ENCODE measurements around the gene PRSS56. TPM values are rescaled to one million over a fixed set of nuclear protein-coding genes. Genes with fewer than 3 reads are reported as not detected.

Gene PRSS56
- total and polyA plus RNA-seq, 11 donors = 0.11 to 0.25 (median 0.15) TPM; not detected in 6

DNA sequence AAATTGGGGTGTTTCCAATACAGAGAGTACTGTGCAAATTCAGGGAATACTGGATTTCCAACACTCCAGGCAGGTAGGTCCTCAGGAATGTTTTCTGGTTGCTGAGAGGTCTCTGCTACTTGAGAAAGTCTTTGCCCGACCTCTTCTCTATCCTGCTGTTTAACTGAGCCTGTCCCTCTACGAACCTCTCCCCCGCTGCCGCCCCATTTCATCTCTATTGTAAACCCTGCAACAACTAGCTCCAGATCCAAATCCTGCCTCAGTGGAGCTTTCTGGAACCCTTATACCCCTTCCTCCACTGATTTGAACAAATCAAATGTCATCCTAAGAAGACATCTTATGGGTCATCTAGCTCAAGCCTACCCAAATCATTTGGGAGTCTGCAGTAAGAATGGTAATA lies 31.6 kb downstream of the PRSS56 start:
- no peak for TF ChIP-seq POLR2A (IDR thresholded peaks at IDR 0.05)
- TF ChIP-seq, protein P1, sequence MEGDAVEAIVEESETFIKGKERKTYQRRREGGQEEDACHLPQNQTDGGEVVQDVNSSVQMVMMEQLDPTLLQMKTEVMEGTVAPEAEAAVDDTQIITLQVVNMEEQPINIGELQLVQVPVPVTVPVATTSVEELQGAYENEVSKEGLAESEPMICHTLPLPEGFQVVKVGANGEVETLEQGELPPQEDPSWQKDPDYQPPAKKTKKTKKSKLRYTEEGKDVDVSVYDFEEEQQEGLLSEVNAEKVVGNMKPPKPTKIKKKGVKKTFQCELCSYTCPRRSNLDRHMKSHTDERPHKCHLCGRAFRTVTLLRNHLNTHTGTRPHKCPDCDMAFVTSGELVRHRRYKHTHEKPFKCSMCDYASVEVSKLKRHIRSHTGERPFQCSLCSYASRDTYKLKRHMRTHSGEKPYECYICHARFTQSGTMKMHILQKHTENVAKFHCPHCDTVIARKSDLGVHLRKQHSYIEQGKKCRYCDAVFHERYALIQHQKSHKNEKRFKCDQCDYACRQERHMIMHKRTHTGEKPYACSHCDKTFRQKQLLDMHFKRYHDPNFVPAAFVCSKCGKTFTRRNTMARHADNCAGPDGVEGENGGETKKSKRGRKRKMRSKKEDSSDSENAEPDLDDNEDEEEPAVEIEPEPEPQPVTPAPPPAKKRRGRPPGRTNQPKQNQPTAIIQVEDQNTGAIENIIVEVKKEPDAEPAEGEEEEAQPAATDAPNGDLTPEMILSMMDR (IDR thresholded peaks at IDR 0.05) = no peak
- Histone ChIP-seq H3K4me3 (peak overlapping the region in 10 of 12 donors; percentile 71 to 99 (median 86)), H3K36me3 (peaks cover 0 to 29% (median 16%) of the 10 kb centered on the region in 9 donors), H3K27ac (peak overlapping the region in 1 of 12 donors; percentile 97), H3K27me3 (no peaks in the 10 kb centered on the region), H3K4me1 (peaks cover 0 to 56% (median 20%) of the 10 kb centered on the region in 12 donors), H3K9me3 (peaks cover 0 to 16% (median 2%) of the 10 kb centered on the region in 12 donors)
- no peak for DNase-seq
- ATAC-seq = no peak
- WGBS, 4 donors = 92 to 98% (median 95%) methylated on average over 4 of the region's 4 CpGs
- intact Hi-C loops (cut with DNase I) = loop anchor here in 1 of 10 donors (10.0 kb wide), 1 partner anchor 803 kb away; the partner anchor contains the start of gene DGKD

DNA sequence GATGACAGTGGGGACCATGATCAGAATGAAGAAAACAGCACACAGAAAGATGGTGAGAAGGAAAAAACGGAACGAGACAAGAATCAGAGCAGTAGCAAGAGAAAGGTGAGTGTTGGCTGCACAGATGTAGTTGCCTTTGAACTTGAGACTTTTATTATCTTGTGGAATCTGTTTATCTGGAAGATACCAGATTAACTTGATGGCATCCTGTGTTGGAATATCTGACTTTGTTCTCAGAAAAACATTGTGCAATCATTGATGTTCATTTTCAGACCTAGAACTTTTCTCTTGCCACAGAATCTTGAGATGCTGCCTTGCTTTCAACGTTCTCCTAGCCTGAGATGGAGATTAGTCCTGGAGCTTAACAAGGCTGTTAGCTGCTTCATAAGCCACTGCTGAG lies 36.2 kb downstream of the PRSS56 start:
- ATAC-seq = no peak
- no peak overlapping the region for H3K27ac ChIP-seq
- TF ChIP-seq POLR2A (IDR thresholded peaks at IDR 0.05) = no peak
- TF ChIP-seq, protein P1 (IDR thresholded peaks at IDR 0.05) = no peak
- DNase-seq = no peak
- H3K27me3 ChIP-seq = no peaks in the 10 kb centered on the region
- H3K4me3 ChIP-seq = no peak overlapping the region
- whole genome bisulfite sequencing, 4 donors = 83 to 88% (median 85%) methylated on average over 3 of the region's 3 CpGs
- H3K36me3 ChIP-seq = peaks cover 0 to 72% (median 51%) of the 10 kb centered on the region in 9 donors
- H3K4me1 ChIP-seq = peaks cover 0 to 33% (median 10%) of the 10 kb centered on the region in 12 donors
- intact Hi-C loops (cut with DNase I) = loop anchor here in 1 of 10 donors (10.0 kb wide), 1 partner anchor 798 kb away; the partner anchor contains the start of gene DGKD
- no peaks in the 10 kb centered on the region for H3K9me3 ChIP-seq

DNA sequence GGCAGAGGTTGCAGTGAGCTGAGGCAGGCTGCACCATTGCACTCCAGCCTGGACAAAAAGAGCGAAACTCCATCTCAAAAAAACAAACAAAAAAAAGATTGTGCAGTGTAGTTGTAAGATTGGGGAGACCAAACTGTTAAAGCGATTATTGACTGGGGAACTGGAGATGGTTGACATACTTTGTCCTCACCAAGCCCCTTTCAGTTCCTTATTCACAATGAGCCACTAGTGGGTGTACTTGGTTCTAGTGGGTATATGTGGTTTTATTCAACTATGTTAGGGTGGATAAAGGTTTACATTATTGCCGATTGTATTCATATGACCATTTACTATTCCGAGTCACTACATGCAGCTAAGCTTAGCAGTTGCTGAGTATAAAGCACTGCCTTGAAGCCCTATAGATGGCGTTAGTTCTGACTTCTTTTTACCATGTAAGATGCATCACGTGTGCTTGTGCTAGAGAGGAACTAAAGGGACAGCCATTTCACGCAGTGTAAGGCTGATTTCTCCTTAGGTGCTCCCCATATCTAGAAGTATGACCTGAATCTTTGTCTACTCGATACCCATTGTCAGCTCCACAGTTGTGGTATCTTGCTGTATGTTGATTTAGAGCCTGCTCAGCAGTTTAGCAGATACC lies 42.4 kb downstream of the PRSS56 start:
- no peak for ATAC-seq
- intact Hi-C loops (cut with DNase I) = no loop called here
- no peak for DNase-seq
- TF ChIP-seq, protein P1 (IDR thresholded peaks at IDR 0.05) = no peak
- no peak for TF ChIP-seq POLR2A (IDR thresholded peaks at IDR 0.05)
- Histone ChIP-seq H3K4me1 (peaks cover 0 to 4% (median 0%) of the 10 kb centered on the region in 12 donors), H3K36me3 (peaks cover 0 to 99% (median 94%) of the 10 kb centered on the region in 9 donors), H3K27me3 (no peaks in the 10 kb centered on the region), H3K27ac (no peak overlapping the region), H3K9me3 (no peaks in the 10 kb centered on the region), H3K4me3 (no peak overlapping the region)
- 82 to 93% (median 87%) methylated on average over 8 of the region's 8 CpGs for WGBS, 4 donors

DNA sequence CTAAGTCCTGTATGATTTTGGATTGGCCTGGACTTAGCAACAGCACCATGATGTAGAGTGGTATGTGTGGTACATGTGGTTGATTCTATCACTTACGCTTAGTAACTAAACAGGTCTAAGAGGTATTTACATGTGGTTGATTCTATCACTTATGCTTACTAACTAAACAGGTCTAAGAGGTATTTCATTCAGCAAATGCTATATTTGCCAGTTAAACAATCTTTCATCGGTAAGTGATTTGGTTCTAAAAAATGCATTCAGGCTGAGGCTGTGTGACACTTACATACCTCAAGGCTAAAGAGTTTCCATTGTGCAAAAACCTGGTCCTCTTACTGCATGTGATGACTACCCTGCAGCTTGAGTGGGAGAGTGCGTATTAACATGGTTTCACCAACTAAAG lies 43.4 kb downstream of the PRSS56 start:
- TF ChIP-seq, protein P1 (IDR thresholded peaks at IDR 0.05) = no peak
- TF ChIP-seq POLR2A (IDR thresholded peaks at IDR 0.05) = no peak
- DNase-seq (no peak), ATAC-seq (no peak)
- Histone ChIP-seq H3K4me1 (peaks cover 0 to 12% (median 3%) of the 10 kb centered on the region in 12 donors), H3K27ac (no peak overlapping the region), H3K9me3 (no peaks in the 10 kb centered on the region), H3K36me3 (peaks cover 0 to 99% (median 94%) of the 10 kb centered on the region in 9 donors), H3K27me3 (no peaks in the 10 kb centered on the region), H3K4me3 (no peak overlapping the region)
- 32 to 65% (median 55%) methylated on average over 3 of the region's 3 CpGs for WGBS, 4 donors
- intact Hi-C loops (cut with DNase I) = no loop called here

Data from heart left ventricle (tissue), 16 donors.